Retinal pigment epithelial cell (primary cell): ENCODE results near the gene SYCP2.
"Not testable (repeated sequence)": the region's sequence is repeated elsewhere in the genome, so short reads cannot be mapped to it uniquely, and the experiment has no call there.

ENCODE experiments used
- DNase-seq: peaks from one replicate; pipeline ENCODE4 v3.0.0-alpha.2; 2010; ENCODE audit warnings: low read depth
- H3K4me3 ChIP-seq: 2 replicates; pipeline ENCODE4 v1.5.1; 2011; ENCODE audit warnings: mild to moderate bottlenecking, low read length, control low read depth, moderate library complexity
- TF ChIP-seq, protein P1 (sequence below): conservative IDR thresholded peaks from 2 replicates; pipeline ENCODE4 v1.5.1; 2011; ENCODE audit warnings: low read depth, low read length, control low read depth, inconsistent platforms

SYCP2 gene

DNA sequence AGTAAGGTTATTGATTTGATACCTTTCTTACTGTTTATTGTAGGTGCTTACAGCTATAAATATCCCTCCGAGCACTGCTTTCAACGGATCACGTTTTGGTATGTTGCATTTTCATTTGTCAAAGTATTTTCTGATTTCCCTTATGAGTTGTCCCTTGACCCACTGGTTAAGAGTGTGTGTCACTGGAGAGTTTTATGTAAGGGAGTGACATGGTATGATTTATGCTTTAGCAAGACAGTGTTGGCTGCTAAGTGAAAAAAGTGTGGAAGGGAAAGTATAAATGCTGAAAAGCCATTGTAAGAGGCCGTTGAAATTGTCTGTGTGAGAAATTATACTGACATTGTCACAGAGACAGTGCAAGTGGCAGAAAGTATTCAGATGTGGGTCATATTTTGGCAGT is 72.0 kb downstream of the SYCP2 start:
- DNase-seq = no peak
- H3K4me3 ChIP-seq = no peak overlapping the region
- TF ChIP-seq, protein P1, sequence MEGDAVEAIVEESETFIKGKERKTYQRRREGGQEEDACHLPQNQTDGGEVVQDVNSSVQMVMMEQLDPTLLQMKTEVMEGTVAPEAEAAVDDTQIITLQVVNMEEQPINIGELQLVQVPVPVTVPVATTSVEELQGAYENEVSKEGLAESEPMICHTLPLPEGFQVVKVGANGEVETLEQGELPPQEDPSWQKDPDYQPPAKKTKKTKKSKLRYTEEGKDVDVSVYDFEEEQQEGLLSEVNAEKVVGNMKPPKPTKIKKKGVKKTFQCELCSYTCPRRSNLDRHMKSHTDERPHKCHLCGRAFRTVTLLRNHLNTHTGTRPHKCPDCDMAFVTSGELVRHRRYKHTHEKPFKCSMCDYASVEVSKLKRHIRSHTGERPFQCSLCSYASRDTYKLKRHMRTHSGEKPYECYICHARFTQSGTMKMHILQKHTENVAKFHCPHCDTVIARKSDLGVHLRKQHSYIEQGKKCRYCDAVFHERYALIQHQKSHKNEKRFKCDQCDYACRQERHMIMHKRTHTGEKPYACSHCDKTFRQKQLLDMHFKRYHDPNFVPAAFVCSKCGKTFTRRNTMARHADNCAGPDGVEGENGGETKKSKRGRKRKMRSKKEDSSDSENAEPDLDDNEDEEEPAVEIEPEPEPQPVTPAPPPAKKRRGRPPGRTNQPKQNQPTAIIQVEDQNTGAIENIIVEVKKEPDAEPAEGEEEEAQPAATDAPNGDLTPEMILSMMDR = no peak

DNA sequence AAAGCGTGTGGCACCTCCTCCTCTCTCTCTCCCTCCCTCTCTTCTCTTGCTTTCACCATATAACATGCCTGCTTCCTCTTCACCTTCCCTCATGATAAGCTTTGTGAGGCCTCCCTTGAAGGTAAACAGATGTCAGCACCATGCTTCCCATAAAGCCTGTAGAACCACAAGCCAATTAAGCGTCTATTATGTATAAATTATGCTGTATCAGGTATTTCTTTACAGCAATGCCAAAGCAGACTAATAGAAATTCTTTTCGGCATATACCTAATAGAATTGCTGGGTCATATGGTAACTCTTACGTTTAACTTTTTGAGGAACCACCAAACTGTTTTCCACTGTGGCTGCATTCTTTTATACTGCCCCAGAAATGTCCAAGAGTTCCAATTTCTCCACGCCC is 75.0 kb downstream of the SYCP2 start:
- no peak overlapping the region for H3K4me3 ChIP-seq
- no peak for DNase-seq
- TF ChIP-seq, protein P1 = no peak

DNA sequence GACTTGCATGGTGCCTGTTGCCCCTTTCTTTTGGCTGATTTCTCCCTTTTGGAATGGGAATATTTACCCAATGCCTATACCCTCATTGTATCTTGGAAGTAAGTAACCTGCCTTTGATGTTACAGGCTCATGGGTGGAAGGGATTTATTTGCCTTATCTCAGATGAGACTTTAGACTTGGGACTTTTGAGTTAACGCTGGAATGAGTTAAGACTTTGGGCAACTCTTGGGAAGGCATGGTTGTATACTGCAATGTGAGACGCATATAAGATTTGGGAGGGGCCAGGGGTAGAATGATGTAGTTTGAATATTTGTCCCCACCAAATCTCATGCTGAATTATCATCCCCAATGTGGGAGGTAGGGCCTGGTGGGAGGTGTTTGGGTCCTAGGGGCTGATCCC is 75.5 kb downstream of the SYCP2 start:
- TF ChIP-seq, protein P1 = no peak
- no peak for DNase-seq
- H3K4me3 ChIP-seq = no peak overlapping the region

DNA sequence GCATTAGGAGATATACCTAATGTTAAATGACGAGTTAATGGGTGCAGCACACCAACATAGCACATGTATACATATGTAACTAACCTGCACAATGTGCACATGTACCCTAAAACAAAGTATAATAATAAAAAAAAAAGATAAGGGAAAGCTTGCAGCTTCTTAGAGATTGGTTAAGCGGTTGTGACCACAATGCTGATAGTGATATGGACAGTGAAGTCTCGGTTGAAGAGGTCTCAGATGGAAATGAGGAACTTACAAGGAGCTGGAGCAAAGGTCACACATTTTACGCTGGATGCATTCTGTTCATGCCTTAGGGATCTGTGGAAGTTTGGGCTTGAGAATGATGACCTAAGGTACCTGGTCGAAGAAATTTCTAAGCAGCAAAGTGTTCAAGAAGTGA is 76.5 kb downstream of the SYCP2 start:
- not testable (repeated sequence) for DNase-seq

DNA sequence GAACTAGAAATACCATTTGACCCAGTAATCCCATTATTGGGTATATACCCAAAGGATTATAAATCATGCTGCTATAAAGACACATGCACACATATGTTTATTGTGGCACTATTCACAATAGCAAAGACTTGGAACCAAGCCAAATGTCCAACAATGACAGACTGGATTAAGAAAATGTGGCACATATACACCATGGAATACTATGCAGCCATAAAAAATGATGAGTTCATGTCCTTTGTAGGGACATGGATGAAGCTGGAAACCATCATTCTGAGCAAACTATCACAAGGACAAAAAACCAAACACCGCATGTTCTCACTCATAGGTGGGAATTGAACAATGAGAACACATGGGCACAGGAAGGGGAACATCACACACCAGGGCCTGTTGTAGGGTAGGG is 76.9 kb downstream of the SYCP2 start:
- H3K4me3 ChIP-seq, DNase-seq: not testable (repeated sequence)

More for the DNA sequence above, 76.5 kb downstream of the SYCP2 start:
- not testable (repeated sequence) for H3K4me3 ChIP-seq

DNA sequence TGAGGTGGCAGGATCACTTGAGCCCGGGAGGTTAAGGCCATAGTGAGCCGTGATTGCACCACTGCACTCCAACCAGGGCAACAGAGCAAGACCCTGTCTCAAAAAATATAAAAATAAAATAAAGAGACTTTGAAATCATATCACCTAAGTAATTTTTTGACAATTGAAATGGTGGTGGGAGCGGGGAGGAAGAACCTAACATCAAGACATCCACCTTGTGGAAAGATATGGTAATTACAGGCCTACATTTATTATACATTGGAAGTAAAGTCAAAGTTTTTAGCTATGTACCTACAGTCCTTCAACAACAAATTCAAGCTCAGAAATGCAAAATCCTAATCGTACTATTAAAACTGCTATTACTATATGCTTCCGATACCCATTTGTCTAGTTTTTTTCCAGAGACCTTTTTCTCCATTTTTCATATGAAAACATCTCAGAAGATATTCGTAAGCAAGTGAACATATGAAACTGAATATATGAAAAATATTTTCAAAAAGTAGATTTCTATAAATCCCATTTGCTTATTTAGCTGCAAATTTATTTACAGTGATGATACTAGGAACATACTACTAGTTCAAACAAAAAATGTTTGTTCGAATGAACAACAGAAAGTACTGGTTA is 83.3 kb downstream of the SYCP2 start:
- DNase-seq = no peak
- TF ChIP-seq, protein P1 = peak; percentile 63
- H3K4me3 ChIP-seq = no peak overlapping the region

DNA sequence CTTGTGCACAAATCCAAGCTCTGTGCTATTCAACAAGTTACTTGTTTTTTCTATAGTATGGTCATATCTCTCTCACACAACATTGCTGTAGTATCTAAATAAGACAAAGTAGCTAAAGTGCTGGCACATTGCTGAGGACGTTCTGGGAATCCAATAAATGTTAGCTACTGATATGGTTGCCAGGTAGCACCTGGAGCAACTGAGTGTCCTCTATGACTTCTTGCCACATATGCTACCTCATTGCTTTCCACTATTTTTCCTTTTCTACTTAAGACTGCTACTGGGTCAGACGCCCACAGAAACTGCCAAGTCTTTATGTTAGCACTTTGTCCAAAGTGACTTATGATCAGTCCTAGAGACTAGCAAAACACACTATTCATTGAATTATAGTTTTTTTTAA is 85.3 kb downstream of the SYCP2 start:
- TF ChIP-seq, protein P1 = no peak
- no peak overlapping the region for H3K4me3 ChIP-seq
- DNase-seq = no peak

DNA sequence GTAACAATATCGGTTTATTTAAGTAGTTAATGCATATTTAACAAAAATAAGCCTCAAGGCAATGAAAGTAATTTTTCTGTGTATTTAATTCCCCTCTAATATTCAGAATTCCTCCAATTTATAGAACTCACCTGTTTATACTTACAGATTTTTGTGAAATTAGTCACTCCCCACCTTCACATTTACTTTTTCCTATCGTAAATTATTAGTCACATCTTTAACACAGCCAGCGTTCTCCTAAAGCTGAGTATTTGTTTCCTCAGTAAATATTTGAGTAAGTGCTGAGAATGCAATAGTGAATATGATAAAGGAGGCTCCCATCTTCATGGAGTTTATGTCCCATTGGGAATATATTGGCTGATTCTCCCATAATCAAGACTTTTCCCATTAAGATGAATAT is 88.0 kb downstream of the SYCP2 start:
- no peak overlapping the region for H3K4me3 ChIP-seq
- TF ChIP-seq, protein P1 = no peak
- DNase-seq = no peak
